ENCODE results near the gene ASPSCR1. TPM values are rescaled to one million over a fixed set of nuclear protein-coding genes. Genes with fewer than 3 reads are reported as not detected.

Gene ASPSCR1
- total and polyA plus RNA-seq, 2 of the 13 experiments (the other 11 are each of a cell fraction or from before 2014, with no cell fraction given), result 274 to 314 TPM

DNA sequence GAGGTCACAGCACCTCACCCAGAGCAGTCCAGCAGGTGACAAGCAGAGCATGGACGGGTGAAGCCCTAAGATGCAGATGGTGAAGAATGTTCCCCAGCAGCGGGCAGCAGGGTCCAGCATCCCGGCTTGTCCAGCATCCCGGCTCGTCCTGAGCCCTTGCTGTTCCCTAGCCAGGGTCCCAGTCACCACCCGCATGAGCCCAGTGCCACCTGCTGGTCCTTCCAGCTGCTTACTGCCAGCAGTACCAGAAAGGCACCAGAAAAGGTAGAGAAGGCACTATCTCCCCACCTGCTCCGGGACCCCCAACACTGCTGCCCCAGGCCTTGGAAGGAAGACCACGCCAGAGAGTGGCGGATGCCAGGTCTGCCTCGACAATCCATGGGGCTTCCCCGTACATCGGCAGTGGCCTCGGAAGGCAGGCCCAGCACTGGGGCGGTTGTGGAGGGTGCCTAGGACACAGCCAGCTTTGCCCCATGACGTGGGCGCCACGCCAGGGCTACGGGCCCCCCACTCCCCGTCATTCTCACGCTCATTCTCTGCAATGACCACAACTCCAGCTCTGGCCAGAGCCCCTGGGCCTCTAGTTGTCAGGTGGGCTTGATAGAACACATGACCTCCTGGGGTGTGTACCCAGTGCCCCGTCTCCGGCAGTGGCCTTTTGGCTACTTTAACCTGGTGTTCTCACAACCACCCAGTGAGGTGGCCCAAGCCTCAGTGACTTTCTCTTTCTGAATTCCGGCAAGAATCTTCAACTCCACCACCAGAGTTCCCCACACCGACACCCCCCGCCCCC, 43.9 kb downstream of the ASPSCR1 start (continued):
- TF ChIP-seq KIAA2018 (CRISPR knock-in tag; IDR thresholded peaks at IDR 0.05; ENCODE audit: borderline replicate concordance) (no peak), POLR2G (IDR thresholded peaks at IDR 0.05; ENCODE audit: low read depth, low read length) (peak; percentile 64), NCOA1 (CRISPR knock-in tag; IDR thresholded peaks at IDR 0.05) (no peak), JDP2 (CRISPR knock-in tag; IDR thresholded peaks at IDR 0.05; ENCODE audit: borderline replicate concordance) (no peak), ZNF138 (CRISPR knock-in tag; IDR thresholded peaks at IDR 0.05; ENCODE audit: low read depth) (no peak), E2F5 (CRISPR knock-in tag; conservative IDR thresholded peaks at IDR 0.05) (no peak), SMAD9 (CRISPR knock-in tag; IDR thresholded peaks at IDR 0.05) (peak; percentile 19; the same call in 1 of the 2 replicates), KLF6 (CRISPR knock-in tag; IDR thresholded peaks at IDR 0.05) (peak; percentile 39; the same call in 1 of the 2 replicates), ZNF180 (CRISPR knock-in tag; IDR thresholded peaks at IDR 0.05; ENCODE audit: borderline replicate concordance, low read depth) (no peak), TRAFD1 (CRISPR knock-in tag; IDR thresholded peaks at IDR 0.05; ENCODE audit: borderline replicate concordance) (0 out of 2 replicates have a peak, but pooled peaks have one; percentile 15), SP5 (CRISPR knock-in tag; IDR thresholded peaks at IDR 0.05; ENCODE audit: borderline replicate concordance, low read depth) (no peak; the same call in 1 of the 2 replicates)
- TF ChIP-seq, protein P1, sequence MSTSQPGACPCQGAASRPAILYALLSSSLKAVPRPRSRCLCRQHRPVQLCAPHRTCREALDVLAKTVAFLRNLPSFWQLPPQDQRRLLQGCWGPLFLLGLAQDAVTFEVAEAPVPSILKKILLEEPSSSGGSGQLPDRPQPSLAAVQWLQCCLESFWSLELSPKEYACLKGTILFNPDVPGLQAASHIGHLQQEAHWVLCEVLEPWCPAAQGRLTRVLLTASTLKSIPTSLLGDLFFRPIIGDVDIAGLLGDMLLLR (CRISPR knock-in tag; IDR thresholded peaks at IDR 0.05), result 0 out of 2 replicates have a peak, but pooled peaks have one; percentile 14
- TF ChIP-seq, protein P2, sequence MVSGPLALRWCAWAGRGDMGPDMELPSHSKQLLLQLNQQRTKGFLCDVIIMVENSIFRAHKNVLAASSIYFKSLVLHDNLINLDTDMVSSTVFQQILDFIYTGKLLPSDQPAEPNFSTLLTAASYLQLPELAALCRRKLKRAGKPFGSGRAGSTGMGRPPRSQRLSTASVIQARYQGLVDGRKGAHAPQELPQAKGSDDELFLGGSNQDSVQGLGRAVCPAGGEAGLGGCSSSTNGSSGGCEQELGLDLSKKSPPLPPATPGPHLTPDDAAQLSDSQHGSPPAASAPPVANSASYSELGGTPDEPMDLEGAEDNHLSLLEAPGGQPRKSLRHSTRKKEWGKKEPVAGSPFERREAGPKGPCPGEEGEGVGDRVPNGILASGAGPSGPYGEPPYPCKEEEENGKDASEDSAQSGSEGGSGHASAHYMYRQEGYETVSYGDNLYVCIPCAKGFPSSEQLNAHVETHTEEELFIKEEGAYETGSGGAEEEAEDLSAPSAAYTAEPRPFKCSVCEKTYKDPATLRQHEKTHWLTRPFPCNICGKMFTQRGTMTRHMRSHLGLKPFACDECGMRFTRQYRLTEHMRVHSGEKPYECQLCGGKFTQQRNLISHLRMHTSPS (CRISPR knock-in tag; IDR thresholded peaks at IDR 0.05; ENCODE audit: low read depth), result peak; percentile 77
